IMR-90 (cell line): ENCODE data around the gene PRR23E. TPM values are rescaled to one million over a fixed set of nuclear protein-coding genes. Genes with fewer than 3 reads are reported as not detected.

Experiments used
- ATAC-seq: fragments of 200-7000 bp; cut with Tn5 transposase; 2 replicates; pipeline ENCODE4 v1.9.1; 2020; ENCODE audit warnings: low read depth, mild to moderate bottlenecking, moderate library complexity
- BruUV-seq: library from RNA; stranded (reverse); fragments of 400-500 nt; replicated peaks from 2 replicates; lab custom pipeline; 2021; lab: Mats Ljungman, UMichigan
- CTCF ChIA-PET: fragments of 300-600 bp; formaldehyde crosslinking; extraction: SDS; loops from one replicate; lab custom pipeline; 2021; ENCODE audit warnings: antibody characterized with exemption; lab: Yijun Ruan, JAX
- POLR2A ChIA-PET: fragments of 300-600 bp; sonication (Branson Sonifier 250); formaldehyde crosslinking; loops from one replicate; lab custom pipeline; 2022; ENCODE audit warnings: antibody characterized with exemption; ENCODE audit not compliant: unreplicated experiment; lab: Charles Lee
- DNase-seq: peaks from one replicate; pipeline ENCODE4 v3.0.0; 2013
- H2AFZ ChIP-seq: replicated peaks from 2 replicates; pipeline ENCODE3; 2013; ENCODE audit warnings: low read length, mild to moderate bottlenecking; ENCODE audit not compliant: poor library complexity
- H2AK5ac ChIP-seq: 2 replicates; pipeline ENCODE4 v1.6.1; 2013; ENCODE audit warnings: low read depth, low read length, inconsistent platforms
- H2AK9ac ChIP-seq: replicated peaks from 2 replicates; pipeline ENCODE3; 2013; ENCODE audit warnings: mild to moderate bottlenecking, low read depth, low read length, moderate library complexity; ENCODE audit not compliant: poor library complexity
- H2BK120ac ChIP-seq: 2 replicates; pipeline ENCODE4 v1.6.1; 2013; ENCODE audit warnings: low read depth, low read length, inconsistent platforms
- H2BK15ac ChIP-seq: 3 replicates; pipeline ENCODE4 v1.6.1; 2013; ENCODE audit warnings: low read depth, low read length, inconsistent platforms
- H2BK20ac ChIP-seq: 2 replicates; pipeline ENCODE4 v1.6.1; 2013; ENCODE audit warnings: low read depth, mild to moderate bottlenecking, inconsistent platforms, low read length, moderate library complexity
- H2BK5ac ChIP-seq: 2 replicates; pipeline ENCODE4 v1.6.1; 2013; ENCODE audit warnings: mild to moderate bottlenecking, low read depth, low read length, inconsistent platforms; ENCODE audit not compliant: poor library complexity, severe bottlenecking
- H3K14ac ChIP-seq: replicated peaks from 2 replicates; pipeline ENCODE4 v1.6.1; 2013; ENCODE audit warnings: low read depth, low read length, inconsistent platforms
- H3K18ac ChIP-seq: 2 replicates; pipeline ENCODE4 v1.6.1; 2013; ENCODE audit warnings: low read depth, low read length, control low read depth
- H3K23ac ChIP-seq: 2 replicates; pipeline ENCODE4 v1.6.1; 2013; ENCODE audit warnings: low read depth, low read length, inconsistent platforms
- H3K27ac ChIP-seq: 2 replicates; pipeline ENCODE4 v1.5.1; 2013; ENCODE audit warnings: mild to moderate bottlenecking, control low read depth, low read length; ENCODE audit not compliant: insufficient read depth
- H3K27me3 ChIP-seq: 2 replicates; pipeline ENCODE4 v1.6.1; 2013; ENCODE audit warnings: low read length; ENCODE audit not compliant: control insufficient read depth, insufficient read depth
- H3K36me3 ChIP-seq: 2 replicates; pipeline ENCODE4 v1.6.1; 2013; ENCODE audit warnings: low read length, mixed read lengths; ENCODE audit not compliant: control insufficient read depth, insufficient read depth
- H3K4ac ChIP-seq: 2 replicates; pipeline ENCODE4 v1.6.1; 2013; ENCODE audit warnings: low read depth, low read length, inconsistent platforms
- H3K4me1 ChIP-seq: 2 replicates; pipeline ENCODE4 v1.6.1; 2013; ENCODE audit warnings: low read length, mixed read lengths; ENCODE audit not compliant: control insufficient read depth, insufficient read depth
- H3K4me2 ChIP-seq: 2 replicates; pipeline ENCODE4 v1.6.1; 2013; ENCODE audit warnings: low read depth, mild to moderate bottlenecking, control low read depth, low read length, moderate library complexity
- H3K4me3 ChIP-seq: 2 replicates; pipeline ENCODE4 v1.5.1; 2013; ENCODE audit warnings: low read depth, mild to moderate bottlenecking, control low read depth, low read length, moderate library complexity; ENCODE audit not compliant: insufficient read depth
- H3K56ac ChIP-seq: 2 replicates; pipeline ENCODE4 v1.6.1; 2013; ENCODE audit warnings: low read length, inconsistent platforms; ENCODE audit not compliant: insufficient read depth; ENCODE audit errors: extremely low read depth
- H3K79me1 ChIP-seq, 2 experiments: 2 replicates each; pipeline ENCODE4 v1.6.1; 2013; ENCODE audit warnings: low read length in 2 of 2, inconsistent platforms in 1 of 2, low read depth in 1 of 2
- H3K9ac ChIP-seq: 2 replicates; pipeline ENCODE4 v1.6.1; 2013; ENCODE audit warnings: low read depth, low read length, control low read depth
- H3K9me1 ChIP-seq: 2 replicates; pipeline ENCODE4 v1.6.1; 2013; ENCODE audit warnings: low read length, inconsistent platforms; ENCODE audit not compliant: insufficient read depth
- H3K9me3 ChIP-seq: 2 replicates; pipeline ENCODE4 v1.6.1; 2013; ENCODE audit warnings: low read length; ENCODE audit not compliant: control insufficient read depth, insufficient read depth
- H4K20me1 ChIP-seq: 2 replicates; pipeline ENCODE4 v1.6.1; 2013; ENCODE audit warnings: low read length, inconsistent platforms; ENCODE audit not compliant: insufficient read depth
- H4K5ac ChIP-seq: 2 replicates; pipeline ENCODE4 v1.6.1; 2013; ENCODE audit warnings: mild to moderate bottlenecking, low read depth, low read length, control low read depth
- H4K8ac ChIP-seq, 2 experiments: 2 replicates each; pipeline ENCODE4 v1.6.1; 2013; ENCODE audit warnings: low read depth in 2 of 2, low read length in 2 of 2, control low read depth in 1 of 2, inconsistent platforms in 1 of 2
- H4K91ac ChIP-seq: 2 replicates; pipeline ENCODE4 v1.6.1; 2013; ENCODE audit warnings: low read depth, low read length, inconsistent platforms; ENCODE audit not compliant: insufficient read depth
- CEBPB ChIP-seq: IDR thresholded peaks from 2 replicates; pipeline ENCODE4 v1.6.1; 2012; ENCODE audit warnings: low read depth, low read length, improper control_type of control experiment
- FOS ChIP-seq: fragments of 150-350 bp; IDR thresholded peaks from 2 replicates; pipeline ENCODE4 v1.6.1; 2016; ENCODE audit warnings: low read depth, low read length
- WGBS, 2 experiments: methylation state at CpG; one replicate each; pipeline versions ENCODE4 v1.1.5 to v1.1.7; 2013; ENCODE audit warnings: missing lambda C conversion rate in 2 of 2; ENCODE audit not compliant: insufficient read length in 1 of 2; ENCODE audit errors: extremely low coverage in 2 of 2; 5-methylcytosine and 5-hydroxymethylcytosine counted together
- dilution Hi-C: fragments of 300-500 bp; cut with HindIII; formaldehyde crosslinking; loops from one replicate; pipeline ENCODE4 v1.14.3; 2018; ENCODE audit warnings: low sequenced_read_pairs; ENCODE audit not compliant: unreplicated experiment
- in situ Hi-C: fragments of 300-500 bp; cut with MboI; formaldehyde crosslinking; loops from 3 replicates; pipeline ENCODE4 v1.14.3; 2019; ENCODE audit warnings: low sequenced_read_pairs, inconsistent platforms, mixed read lengths
- intact Hi-C: fragments of 100-400 bp; cut with micrococcal nuclease; formaldehyde crosslinking; loops from 2 replicates; pipeline ENCODE4 v1.10.0; 2022
- polyA plus RNA-seq, 3 experiments: library from polyadenylated mRNA; depleted of rRNA; stranded (reverse); fragments of >200 nt; gene quantifications; 2 replicates each; pipeline ENCODE4 v1.2.3, GENCODE V29; 2012; ENCODE audit warnings: low replicate concordance in 1 of 3
- total RNA-seq: library from RNA; depleted of rRNA; stranded (reverse); fragments of >200 nt; gene quantifications from 2 replicates; pipeline ENCODE4 v1.2.3, GENCODE V29; 2012

PRR23E gene
- total and polyA plus RNA-seq, 2 of the 4 experiments (the other 2 are of a cell fraction), result not detected

GRCh38 chr3:127209840-127210653 is 17.1 kb downstream of the PRR23E start:
- Histone ChIP-seq H3K9ac (no peak overlapping the region), H3K14ac (no peak overlapping the region), H4K20me1 (no peaks in the 10 kb centered on the region), H3K18ac (no peak overlapping the region), H3K36me3 (no peaks in the 10 kb centered on the region), H3K4ac (no peak overlapping the region), H3K4me2 (no peak overlapping the region), H2AFZ (no peak overlapping the region), H3K27me3 (peaks cover 3% of the 10 kb centered on the region), H4K5ac (no peak overlapping the region), H2BK20ac (no peak overlapping the region), H2AK9ac (no peak overlapping the region), H3K23ac (no peak overlapping the region), H2AK5ac (no peak overlapping the region), H2BK5ac (no peak overlapping the region), H3K9me1 (no peaks in the 10 kb centered on the region), H3K4me3 (no peak overlapping the region), H3K4me1 (no peaks in the 10 kb centered on the region), H3K27ac (no peak overlapping the region), H3K56ac (no peak overlapping the region), H2BK15ac (no peak overlapping the region), H3K9me3 (no peaks in the 10 kb centered on the region), H4K91ac (no peak overlapping the region), H2BK120ac (no peak overlapping the region), H3K79me1 (no peaks in the 10 kb centered on the region), H4K8ac (no peak overlapping the region)
- WGBS, 2 experiments, result 60% methylated on average over 1 of the region's 14 CpGs; no CpG with 5 or more reads in 1 of the 2 experiments
- ChIA-PET POLR2A (no interaction called here), CTCF (interaction anchor here (0.6 kb wide), 1 partner anchor 34 kb away, joined by 3 read pairs; no protein-coding TSS in a partner anchor)
- DNase-seq (no peak), ATAC-seq (no peak)
- BruUV-seq, result no TSS peak
- in situ Hi-C loops, result no loop called here
- TF ChIP-seq CEBPB (no peak), FOS (no peak)
- intact Hi-C loops, result no loop called here
- dilution Hi-C loops, result no loop called here
